Osteoblast (primary cell): Measurements from ENCODE around the gene PIGQ. TPM values are rescaled to one million over a fixed set of nuclear protein-coding genes. Genes with fewer than 3 reads are reported as not detected.

Experiments
- DNase-seq: peaks from one replicate; pipeline ENCODE4 v3.0.0; 2011; ENCODE audit warnings: low spot score, mixed read lengths; ENCODE audit not compliant: insufficient read length; ENCODE audit errors: missing footprints
- H2AFZ ChIP-seq: 2 replicates; pipeline ENCODE4 v1.6.0; 2011; ENCODE audit warnings: mild to moderate bottlenecking, low read length
- H3K27ac ChIP-seq: 2 replicates; pipeline ENCODE4 v1.5.1; 2011; ENCODE audit warnings: mild to moderate bottlenecking, low read depth, low read length, moderate library complexity
- H3K27me3 ChIP-seq: 2 replicates; pipeline ENCODE4 v1.6.0; 2012; ENCODE audit warnings: mild to moderate bottlenecking, control low read depth, inconsistent platforms, low read length, moderate library complexity; ENCODE audit not compliant: insufficient read depth
- H3K36me3 ChIP-seq: 2 replicates; pipeline ENCODE4 v1.5.1; 2011; ENCODE audit warnings: mild to moderate bottlenecking, low read length, control low read depth, moderate library complexity; ENCODE audit not compliant: insufficient read depth
- H3K4me1 ChIP-seq: 2 replicates; pipeline ENCODE4 v1.5.1; 2011; ENCODE audit warnings: mild to moderate bottlenecking, low read length, control low read depth, moderate library complexity; ENCODE audit not compliant: insufficient read depth
- H3K4me2 ChIP-seq: 2 replicates; pipeline ENCODE4 v1.6.0; 2011; ENCODE audit warnings: mild to moderate bottlenecking, low read length; ENCODE audit not compliant: insufficient read depth
- H3K4me3 ChIP-seq: fragments of 200-600 bp; sonication (generic); 3 replicates; pipeline ENCODE4 v1.5.1; 2012; ENCODE audit warnings: mild to moderate bottlenecking, low read length, inconsistent platforms; ENCODE audit not compliant: insufficient read depth
- H3K79me2 ChIP-seq: 2 replicates; pipeline ENCODE4 v1.6.0; 2012; ENCODE audit warnings: mild to moderate bottlenecking, low read length, control low read depth, inconsistent platforms; ENCODE audit not compliant: insufficient read depth
- H3K9me3 ChIP-seq: 2 replicates; pipeline ENCODE4 v1.5.1; 2011; ENCODE audit warnings: low read depth, low read length, control low read depth
- H4K20me1 ChIP-seq: 2 replicates; pipeline ENCODE4 v1.6.0; 2012; ENCODE audit warnings: mild to moderate bottlenecking, low read length, control low read depth; ENCODE audit not compliant: insufficient read depth
- CTCF ChIP-seq: IDR thresholded peaks from 2 replicates; pipeline ENCODE4 v1.5.1; 2011; ENCODE audit warnings: mild to moderate bottlenecking, low read depth, low read length, moderate library complexity; ENCODE audit errors: extremely low read depth
- total RNA-seq: library from RNA; depleted of rRNA; stranded (reverse); fragments of >200 nt; gene quantifications from 2 replicates; pipeline ENCODE4 v1.2.3, GENCODE V29; 2012

The PIGQ gene
- total RNA-seq, 1 donor, result 29.0 TPM

- peak overlapping the region; percentile 88 for H3K4me3 ChIP-seq
Observed at GRCh38 chr16:568401-569258, 1.1 kb upstream of the PIGQ start.

GRCh38 chr16:572865-573650 lies 3.3 kb downstream of the PIGQ start:
- peaks cover 34% of the 10 kb centered on the region for H3K79me2 ChIP-seq
- peaks cover 5% of the 10 kb centered on the region for H3K4me1 ChIP-seq
- no peak overlapping the region for H2AFZ ChIP-seq
- no peaks in the 10 kb centered on the region for H3K27me3 ChIP-seq
- H4K20me1 ChIP-seq, result peaks cover 12% of the 10 kb centered on the region
- no peak for DNase-seq
- H3K36me3 ChIP-seq, result no peaks in the 10 kb centered on the region
- no peak overlapping the region for H3K4me3 ChIP-seq
- no peak overlapping the region for H3K27ac ChIP-seq
- H3K4me2 ChIP-seq, result no peak overlapping the region
- H3K9me3 ChIP-seq, result no peaks in the 10 kb centered on the region
- TF ChIP-seq CTCF, result no peak

More at GRCh38 chr16:568401-569258, 1.1 kb upstream of the PIGQ start:
- Histone ChIP-seq H3K9me3 (no peaks in the 10 kb centered on the region), H3K27me3 (no peaks in the 10 kb centered on the region), H2AFZ (no peak overlapping the region), H4K20me1 (peaks cover 7% of the 10 kb centered on the region), H3K4me1 (peaks cover 5% of the 10 kb centered on the region), H3K27ac (no peak overlapping the region), H3K36me3 (no peaks in the 10 kb centered on the region), H3K79me2 (peaks cover 34% of the 10 kb centered on the region), H3K4me2 (peak overlapping the region; percentile 86)
- no peak for TF ChIP-seq CTCF
- peak; percentile 86 for DNase-seq

- Histone ChIP-seq H3K4me1 (peaks cover 3% of the 10 kb centered on the region), H3K36me3 (no peaks in the 10 kb centered on the region), H3K4me2 (no peak overlapping the region), H3K27me3 (no peaks in the 10 kb centered on the region), H3K4me3 (no peak overlapping the region), H3K27ac (no peak overlapping the region), H2AFZ (no peak overlapping the region), H3K79me2 (peaks cover 34% of the 10 kb centered on the region), H3K9me3 (no peaks in the 10 kb centered on the region), H4K20me1 (peaks cover 12% of the 10 kb centered on the region)
- TF ChIP-seq CTCF, result no peak
- DNase-seq, result no peak
Observed at GRCh38 chr16:574021-574760, 4.4 kb downstream of the PIGQ start.
